Progenitor cell of endocrine pancreas (in vitro differentiated cells): ENCODE measurements around the gene MED14. TPM values are rescaled to one million over a fixed set of nuclear protein-coding genes. Genes with fewer than 3 reads are reported as not detected.

Experiments
- DNase-seq: peaks from one replicate; pipeline ENCODE4 v3.0.0; 2021; ENCODE audit warnings: low spot score; ENCODE audit not compliant: unreplicated experiment
- H3K27ac Mint-ChIP-seq: 2 replicates; pipeline ENCODE4 v1.8.0; 2021; ENCODE audit warnings: mild to moderate bottlenecking, moderate library complexity, mixed read lengths
- H3K27me3 Mint-ChIP-seq: 2 replicates; pipeline ENCODE4 v1.8.0; 2021; ENCODE audit warnings: mixed read lengths
- H3K36me3 Mint-ChIP-seq: 2 replicates; pipeline ENCODE4 v1.8.0; 2022; ENCODE audit warnings: mixed read lengths; ENCODE audit not compliant: insufficient read depth
- H3K4me1 Mint-ChIP-seq: 2 replicates; pipeline ENCODE4 v1.8.0; 2021; ENCODE audit warnings: low read depth, mixed read lengths
- H3K4me3 Mint-ChIP-seq: 2 replicates; pipeline ENCODE4 v1.8.0; 2021; ENCODE audit warnings: low read depth, mild to moderate bottlenecking, moderate library complexity, mixed read lengths
- H3K9me3 Mint-ChIP-seq: 2 replicates; pipeline ENCODE4 v1.8.0; 2021; ENCODE audit warnings: low read depth, mixed read lengths
- total RNA-seq: library from RNA; stranded (reverse); gene quantifications from 2 replicates; pipeline ENCODE4 v1.2.1, GENCODE V29; 2021
- TF ChIP-seq, protein P1 (sequence below): fragments of 200-600 bp; sonication (generic); IDR thresholded peaks from one replicate; pipeline ENCODE4 v1.5.0; 2021; ENCODE audit warnings: antibody characterized with exemption, mild to moderate bottlenecking; ENCODE audit not compliant: unreplicated experiment

Gene MED14
- total RNA-seq, 1 donor from 2014 or later, result 58.2 TPM

GRCh38 chrX:40612511-40612910, 122.8 kb downstream of the MED14 start:
- Mint-ChIP-seq H3K27me3 (no peaks in the 10 kb centered on the region), H3K4me3 (no peak overlapping the region), H3K36me3 (no peaks in the 10 kb centered on the region), H3K9me3 (peaks cover 6% of the 10 kb centered on the region), H3K4me1 (no peaks in the 10 kb centered on the region), H3K27ac (no peak overlapping the region)
- DNase-seq, result no peak
- TF ChIP-seq, protein P1, sequence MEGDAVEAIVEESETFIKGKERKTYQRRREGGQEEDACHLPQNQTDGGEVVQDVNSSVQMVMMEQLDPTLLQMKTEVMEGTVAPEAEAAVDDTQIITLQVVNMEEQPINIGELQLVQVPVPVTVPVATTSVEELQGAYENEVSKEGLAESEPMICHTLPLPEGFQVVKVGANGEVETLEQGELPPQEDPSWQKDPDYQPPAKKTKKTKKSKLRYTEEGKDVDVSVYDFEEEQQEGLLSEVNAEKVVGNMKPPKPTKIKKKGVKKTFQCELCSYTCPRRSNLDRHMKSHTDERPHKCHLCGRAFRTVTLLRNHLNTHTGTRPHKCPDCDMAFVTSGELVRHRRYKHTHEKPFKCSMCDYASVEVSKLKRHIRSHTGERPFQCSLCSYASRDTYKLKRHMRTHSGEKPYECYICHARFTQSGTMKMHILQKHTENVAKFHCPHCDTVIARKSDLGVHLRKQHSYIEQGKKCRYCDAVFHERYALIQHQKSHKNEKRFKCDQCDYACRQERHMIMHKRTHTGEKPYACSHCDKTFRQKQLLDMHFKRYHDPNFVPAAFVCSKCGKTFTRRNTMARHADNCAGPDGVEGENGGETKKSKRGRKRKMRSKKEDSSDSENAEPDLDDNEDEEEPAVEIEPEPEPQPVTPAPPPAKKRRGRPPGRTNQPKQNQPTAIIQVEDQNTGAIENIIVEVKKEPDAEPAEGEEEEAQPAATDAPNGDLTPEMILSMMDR, result no peak

- Mint-ChIP-seq H3K27ac (no peak overlapping the region), H3K4me3 (no peak overlapping the region), H3K36me3 (no peaks in the 10 kb centered on the region), H3K27me3 (no peaks in the 10 kb centered on the region), H3K9me3 (peaks cover 3% of the 10 kb centered on the region), H3K4me1 (no peaks in the 10 kb centered on the region)
- DNase-seq, result no peak
- TF ChIP-seq, protein P1, result no peak
Observed at GRCh38 chrX:40607381-40607780, 128.0 kb downstream of the MED14 start.

GRCh38 chrX:40603446-40603845, 131.9 kb downstream of the MED14 start:
- Mint-ChIP-seq H3K36me3 (peaks cover 14% of the 10 kb centered on the region), H3K4me3 (no peak overlapping the region), H3K27ac (no peak overlapping the region), H3K27me3 (no peaks in the 10 kb centered on the region), H3K9me3 (peaks cover 4% of the 10 kb centered on the region), H3K4me1 (no peaks in the 10 kb centered on the region)
- TF ChIP-seq, protein P1, result no peak
- no peak for DNase-seq

Other genes with a start within 250 kb of the MED14 start
- 79.8 and 82.5 TPM in 2 replicates for gene ATP6AP2, start 154.6 kb downstream of the MED14 start, total RNA-seq
- gene MPC1L, start 112.1 kb downstream of the MED14 start, total RNA-seq, result not detected in 2 replicates
- gene CXorf38, start 88.0 kb downstream of the MED14 start, total RNA-seq, result 7.3 and 7.9 TPM in 2 replicates